ENCODE data around the gene SBNO2.
"Not testable (repeated sequence)": the region's sequence is repeated elsewhere in the genome, so short reads cannot be mapped to it uniquely, and the experiment has no call there.

The SBNO2 gene

DNA sequence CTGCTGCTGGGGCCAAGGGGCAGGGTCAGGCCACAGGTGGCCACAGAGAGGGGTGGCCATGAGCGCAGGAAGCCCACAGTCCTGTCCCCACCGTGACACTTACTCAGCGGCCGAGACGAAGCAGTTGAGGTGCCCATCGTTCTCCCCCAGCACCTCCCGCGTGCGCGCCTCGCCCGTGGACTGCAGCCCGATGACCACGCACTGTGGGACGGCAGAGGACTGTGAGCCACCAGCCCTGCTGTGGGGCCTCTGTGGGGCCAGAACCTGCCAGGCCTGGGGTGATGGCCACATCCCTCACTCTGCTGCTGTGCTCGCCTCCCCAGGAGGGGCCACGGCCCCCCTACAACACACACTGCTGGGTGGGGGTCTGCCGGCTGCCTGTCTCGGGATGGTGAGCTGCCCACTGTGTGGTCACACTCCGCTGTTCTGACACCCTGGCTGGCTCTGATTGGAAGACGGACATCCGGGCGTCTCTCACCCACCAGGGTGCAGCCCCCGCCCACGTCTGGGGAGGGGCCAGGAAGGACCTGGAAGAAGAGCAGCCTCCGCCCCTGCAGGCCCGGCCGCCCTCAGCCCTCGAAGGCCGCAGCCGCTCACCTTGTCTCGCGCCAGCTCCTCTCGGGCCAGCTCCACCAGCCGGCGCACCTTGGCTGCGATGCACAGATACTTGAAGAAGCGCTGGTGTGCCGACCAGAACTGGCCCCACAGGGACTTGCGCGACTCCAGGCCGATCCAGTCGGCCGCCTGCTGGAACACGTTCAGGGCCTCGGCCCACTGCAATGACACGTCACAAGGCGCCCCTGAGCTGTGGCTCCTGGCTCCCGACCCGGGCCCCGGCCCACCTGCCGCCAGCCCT is 57.1 kb downstream of the SBNO2 start:
- no peak overlapping the region for H3K4me3 ChIP-seq (ENCODE audit: low read depth in 1 of 2, low read length in 2 of 2)
- peaks cover 36 to 82% of the 10 kb centered on the region in 2 donors for H3K36me3 ChIP-seq (ENCODE audit: control insufficient read depth in 1 of 2, insufficient read depth in 2 of 2, low read length in 2 of 2)
- peaks cover 0 to 23% of the 10 kb centered on the region in 2 donors for H3K4me1 ChIP-seq (ENCODE audit: control insufficient read depth in 1 of 2, insufficient read depth in 2 of 2, low read length in 2 of 2)
- no peaks in the 10 kb centered on the region for H3K27me3 ChIP-seq (ENCODE audit: low read depth, low read length)
- no peaks in the 10 kb centered on the region for H3K9me3 ChIP-seq (ENCODE audit: control insufficient read depth in 1 of 2, low read length in 2 of 2)
- H3K27ac ChIP-seq (ENCODE audit: low read length): no peak overlapping the region

DNA sequence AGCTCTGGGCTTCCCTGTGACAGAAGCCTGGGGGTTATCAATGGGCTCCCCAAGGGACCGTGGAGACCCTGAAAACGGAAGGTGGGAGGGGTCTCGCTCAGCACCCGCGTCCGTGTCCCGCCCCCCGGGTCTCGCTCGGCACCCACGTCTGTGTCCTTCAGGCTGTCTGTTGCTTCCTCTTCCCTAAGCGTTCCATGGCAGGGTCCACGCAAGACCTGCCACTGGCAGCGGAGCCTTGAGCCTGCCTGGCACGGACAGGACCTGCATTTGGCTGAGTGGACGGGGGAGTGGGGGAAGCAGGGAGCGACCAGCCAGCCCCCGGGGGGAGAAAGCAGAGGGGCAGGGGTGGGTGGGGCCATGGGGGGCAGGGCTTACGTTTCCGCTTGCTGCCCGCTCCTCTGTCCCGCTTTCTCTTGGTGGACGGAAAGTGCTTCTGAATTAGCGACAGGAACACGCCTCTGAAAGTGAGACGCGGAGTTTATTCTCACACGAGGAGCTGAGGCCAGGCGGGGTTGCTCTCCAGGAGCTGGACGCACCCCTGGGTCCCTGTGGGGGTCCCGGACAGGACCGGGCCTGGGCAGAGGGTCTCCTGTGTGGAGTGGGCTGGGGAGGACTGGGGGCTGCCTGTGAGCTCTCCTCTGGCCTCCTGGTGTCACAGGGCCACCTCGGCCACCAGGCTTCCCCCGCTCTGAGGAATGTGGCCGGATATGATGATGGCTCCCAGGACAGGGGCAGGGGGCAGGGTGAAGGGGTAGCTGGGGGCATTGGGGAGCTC is 58.2 kb downstream of the SBNO2 start:
- no peak overlapping the region for H3K4me3 ChIP-seq (ENCODE audit: low read depth in 1 of 2, low read length in 2 of 2)
- H3K27me3 ChIP-seq (ENCODE audit: low read depth, low read length): no peaks in the 10 kb centered on the region
- H3K9me3 ChIP-seq (ENCODE audit: control insufficient read depth in 1 of 2, low read length in 2 of 2): no peaks in the 10 kb centered on the region
- no peak overlapping the region for H3K27ac ChIP-seq (ENCODE audit: low read length)
- peaks cover 0 to 25% of the 10 kb centered on the region in 2 donors for H3K4me1 ChIP-seq (ENCODE audit: control insufficient read depth in 1 of 2, insufficient read depth in 2 of 2, low read length in 2 of 2)
- H3K36me3 ChIP-seq (ENCODE audit: control insufficient read depth in 1 of 2, insufficient read depth in 2 of 2, low read length in 2 of 2): peaks cover 32 to 79% of the 10 kb centered on the region in 2 donors

DNA sequence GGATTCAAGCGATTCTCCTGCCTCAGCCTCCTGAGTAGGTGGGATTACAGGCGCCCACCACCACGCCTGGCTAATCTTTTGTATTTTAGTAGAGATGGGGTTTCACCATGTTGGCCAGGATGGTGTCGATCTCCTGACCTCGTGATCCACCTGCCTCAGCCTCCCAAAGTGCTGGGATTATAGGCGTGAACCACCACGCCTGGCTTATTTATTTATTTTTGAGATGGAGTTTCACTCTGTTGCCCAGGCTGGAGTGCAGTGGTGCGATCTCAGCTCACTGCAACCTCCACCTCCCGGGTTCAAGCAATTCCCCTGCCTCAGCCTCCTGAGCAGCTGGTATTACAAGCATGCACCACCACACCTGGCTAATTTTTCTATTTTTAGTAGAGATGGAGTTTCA is 59.3 kb downstream of the SBNO2 start:
- H3K36me3 ChIP-seq (ENCODE audit: control insufficient read depth in 1 of 2, insufficient read depth in 2 of 2, low read length in 2 of 2): peaks cover 28 to 80% of the 10 kb centered on the region in 2 donors
- not testable (repeated sequence) for H3K27me3 ChIP-seq (ENCODE audit: low read depth, low read length); H3K4me3 ChIP-seq (ENCODE audit: low read depth in 1 of 2, low read length in 2 of 2); H3K9me3 ChIP-seq (ENCODE audit: control insufficient read depth in 1 of 2, low read length in 2 of 2); H3K27ac ChIP-seq (ENCODE audit: low read length)
- peaks cover 0 to 25% of the 10 kb centered on the region in 2 donors for H3K4me1 ChIP-seq (ENCODE audit: control insufficient read depth in 1 of 2, insufficient read depth in 2 of 2, low read length in 2 of 2)

DNA sequence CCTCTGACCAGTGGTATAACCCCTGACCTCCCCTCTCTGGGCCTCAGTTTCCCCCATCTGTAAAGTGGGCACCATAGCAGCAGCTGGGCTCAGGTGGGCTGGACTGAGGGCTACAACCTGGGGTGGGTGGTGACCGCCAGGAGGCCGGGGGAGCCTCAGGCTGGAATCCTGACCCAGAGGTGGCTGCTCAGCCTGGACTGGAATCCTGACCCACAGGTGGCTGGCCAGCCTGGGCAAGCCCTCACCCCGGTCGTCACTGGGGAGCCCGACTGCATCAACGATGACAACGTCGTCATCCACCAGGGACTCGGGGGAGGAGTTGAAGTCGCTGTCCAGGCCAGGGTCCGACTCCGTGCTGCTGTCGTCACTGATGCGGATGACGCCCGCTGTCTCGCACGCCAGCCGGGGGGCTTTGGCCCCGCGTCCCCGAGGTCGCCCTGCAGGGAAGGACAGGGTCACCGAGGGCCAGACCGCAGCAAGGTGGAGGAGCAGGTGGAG is 60.0 kb downstream of the SBNO2 start:
- Histone ChIP-seq H3K27me3 (ENCODE audit: low read depth, low read length) (no peaks in the 10 kb centered on the region), H3K27ac (ENCODE audit: low read length) (peak overlapping the region; percentile 39), H3K4me3 (ENCODE audit: low read depth in 1 of 2, low read length in 2 of 2) (peak overlapping the region in 1 of 2 donors; percentile 35), H3K4me1 (ENCODE audit: control insufficient read depth in 1 of 2, insufficient read depth in 2 of 2, low read length in 2 of 2) (peaks cover 0 to 25% of the 10 kb centered on the region in 2 donors), H3K9me3 (ENCODE audit: control insufficient read depth in 1 of 2, low read length in 2 of 2) (no peaks in the 10 kb centered on the region), H3K36me3 (ENCODE audit: control insufficient read depth in 1 of 2, insufficient read depth in 2 of 2, low read length in 2 of 2) (peaks cover 23 to 80% of the 10 kb centered on the region in 2 donors)

DNA sequence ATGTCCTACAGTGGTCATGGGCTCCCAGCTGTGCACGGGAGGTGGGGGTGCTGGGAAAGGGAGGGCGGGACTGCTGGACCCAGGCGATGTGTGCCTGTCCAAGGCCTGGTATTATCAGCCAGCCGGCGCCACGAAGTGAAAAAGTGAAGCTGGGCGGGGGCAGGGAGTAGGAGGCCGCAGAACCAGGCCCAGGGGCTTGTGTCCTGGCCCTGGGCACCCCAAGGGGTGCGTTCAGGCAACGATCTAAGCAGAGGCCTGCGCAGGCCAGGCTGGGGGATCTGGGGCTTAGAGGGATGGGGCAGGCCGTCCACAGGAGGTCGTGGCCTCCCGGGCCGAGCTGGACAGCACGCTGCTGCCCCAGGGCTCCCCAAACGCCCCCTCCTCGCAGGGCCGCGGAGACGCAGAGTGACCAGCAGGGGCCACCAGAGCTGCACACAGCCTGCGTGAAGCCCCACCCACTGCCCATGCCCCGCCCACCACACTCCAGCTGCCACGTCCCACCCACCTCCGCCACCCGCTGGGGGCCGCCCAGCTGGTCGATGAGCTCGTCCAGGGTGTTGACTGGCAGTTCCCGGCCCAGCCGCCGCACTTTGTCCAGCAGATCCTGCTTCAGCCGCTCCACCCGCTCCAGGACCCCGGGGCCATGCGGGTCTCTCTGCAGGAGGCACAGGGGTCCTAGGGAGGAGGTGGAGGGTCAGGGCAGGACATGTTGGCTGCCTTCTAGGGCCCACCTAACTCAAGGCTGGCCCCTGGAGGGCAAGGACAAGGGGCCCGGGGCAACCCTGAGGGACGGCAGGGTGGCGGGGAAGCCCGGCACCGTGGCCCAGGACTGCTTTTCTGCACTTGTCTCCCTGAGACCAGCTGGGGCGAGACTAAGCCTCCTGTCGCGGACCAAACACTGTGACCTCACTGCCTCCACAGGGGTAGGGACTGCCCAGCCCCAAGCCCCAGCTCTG is 60.8 kb downstream of the SBNO2 start:
- H3K36me3 ChIP-seq (ENCODE audit: control insufficient read depth in 1 of 2, insufficient read depth in 2 of 2, low read length in 2 of 2): peaks cover 23 to 78% of the 10 kb centered on the region in 2 donors
- peaks cover 0 to 25% of the 10 kb centered on the region in 2 donors for H3K4me1 ChIP-seq (ENCODE audit: control insufficient read depth in 1 of 2, insufficient read depth in 2 of 2, low read length in 2 of 2)
- H3K4me3 ChIP-seq (ENCODE audit: low read depth in 1 of 2, low read length in 2 of 2): peak overlapping the region in 1 of 2 donors; percentile 35
- H3K27me3 ChIP-seq (ENCODE audit: low read depth, low read length): no peaks in the 10 kb centered on the region
- peak overlapping the region; percentile 39 for H3K27ac ChIP-seq (ENCODE audit: low read length)
- H3K9me3 ChIP-seq (ENCODE audit: control insufficient read depth in 1 of 2, low read length in 2 of 2): no peaks in the 10 kb centered on the region

DNA sequence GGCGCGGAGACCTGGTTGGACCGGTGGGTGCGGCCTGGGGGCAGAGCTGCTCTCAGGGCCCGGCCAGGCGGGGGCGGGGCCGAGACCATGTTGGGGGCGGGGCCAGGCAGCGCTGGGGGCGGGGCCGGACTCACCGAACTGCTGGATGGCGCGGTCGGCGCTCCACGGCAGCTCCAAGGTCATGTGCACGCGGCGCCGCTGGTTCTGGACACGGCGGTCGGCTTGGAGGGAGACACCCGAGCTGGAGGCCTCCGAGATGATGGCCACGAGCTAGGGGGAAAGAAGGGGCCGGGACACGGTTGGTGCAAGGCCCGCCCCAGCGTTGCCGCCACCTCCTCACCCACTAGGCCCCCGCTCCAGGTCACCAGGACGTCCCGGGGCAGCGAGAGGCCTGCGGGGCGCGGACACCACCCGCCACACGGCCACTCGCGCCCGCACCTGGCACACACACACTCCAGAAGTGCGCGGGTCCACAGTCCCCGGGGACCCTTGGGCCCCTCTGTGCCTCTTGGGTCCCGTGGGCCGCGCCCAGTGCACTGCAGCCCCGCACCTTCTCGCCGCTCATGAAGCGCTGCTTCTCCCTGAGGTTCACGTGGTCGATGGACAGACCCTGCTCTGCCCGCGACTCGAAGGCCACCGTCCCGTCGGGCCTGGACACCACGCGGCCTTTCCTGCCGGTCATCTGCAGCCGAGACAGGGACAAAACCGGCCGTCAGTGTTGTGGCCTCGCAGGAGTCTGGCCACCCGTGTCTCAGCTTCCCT is 61.6 kb downstream of the SBNO2 start:
- peaks cover 20 to 76% of the 10 kb centered on the region in 2 donors for H3K36me3 ChIP-seq (ENCODE audit: control insufficient read depth in 1 of 2, insufficient read depth in 2 of 2, low read length in 2 of 2)
- H3K27me3 ChIP-seq (ENCODE audit: low read depth, low read length): no peaks in the 10 kb centered on the region
- peak overlapping the region in 1 of 2 donors; percentile 35 for H3K4me3 ChIP-seq (ENCODE audit: low read depth in 1 of 2, low read length in 2 of 2)
- no peak overlapping the region for H3K27ac ChIP-seq (ENCODE audit: low read length)
- H3K4me1 ChIP-seq (ENCODE audit: control insufficient read depth in 1 of 2, insufficient read depth in 2 of 2, low read length in 2 of 2): peaks cover 0 to 25% of the 10 kb centered on the region in 2 donors
- no peaks in the 10 kb centered on the region for H3K9me3 ChIP-seq (ENCODE audit: control insufficient read depth in 1 of 2, low read length in 2 of 2)

DNA sequence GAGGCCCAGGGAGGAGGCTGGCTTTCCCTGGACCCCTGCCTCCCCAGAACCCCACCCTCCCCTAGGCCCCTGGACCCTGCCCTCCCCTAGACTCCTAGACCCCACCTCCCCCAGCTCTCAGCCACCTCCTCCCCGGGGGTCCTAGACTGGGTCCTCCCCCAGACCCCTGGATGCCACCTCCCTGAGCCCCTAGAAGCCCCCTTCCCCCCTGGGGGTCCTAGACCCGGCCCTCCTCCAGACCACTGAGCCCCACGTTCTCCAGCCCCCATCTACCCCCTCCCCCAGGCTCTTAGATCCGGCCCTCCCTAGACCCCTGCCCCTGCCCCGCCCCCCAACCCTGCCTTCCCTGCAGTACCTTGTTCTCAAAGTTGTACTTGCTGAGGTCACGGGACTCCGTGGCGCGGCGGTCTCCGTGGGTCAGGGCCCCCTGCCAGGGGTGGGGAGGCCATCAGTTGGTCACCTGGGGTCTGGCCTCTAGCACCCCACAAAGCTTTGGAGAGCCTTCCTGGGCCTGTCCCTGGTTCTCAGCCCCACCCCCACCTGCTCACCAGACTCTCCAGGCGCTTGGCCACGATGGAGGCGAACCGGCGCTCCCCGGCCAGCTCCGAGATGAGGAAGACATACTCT is 62.3 kb downstream of the SBNO2 start:
- Histone ChIP-seq H3K9me3 (ENCODE audit: control insufficient read depth in 1 of 2, low read length in 2 of 2) (no peaks in the 10 kb centered on the region), H3K4me1 (ENCODE audit: control insufficient read depth in 1 of 2, insufficient read depth in 2 of 2, low read length in 2 of 2) (peaks cover 0 to 26% of the 10 kb centered on the region in 2 donors), H3K36me3 (ENCODE audit: control insufficient read depth in 1 of 2, insufficient read depth in 2 of 2, low read length in 2 of 2) (peaks cover 20 to 76% of the 10 kb centered on the region in 2 donors), H3K4me3 (ENCODE audit: low read depth in 1 of 2, low read length in 2 of 2) (no peak overlapping the region), H3K27me3 (ENCODE audit: low read depth, low read length) (no peaks in the 10 kb centered on the region), H3K27ac (ENCODE audit: low read length) (no peak overlapping the region)

DNA sequence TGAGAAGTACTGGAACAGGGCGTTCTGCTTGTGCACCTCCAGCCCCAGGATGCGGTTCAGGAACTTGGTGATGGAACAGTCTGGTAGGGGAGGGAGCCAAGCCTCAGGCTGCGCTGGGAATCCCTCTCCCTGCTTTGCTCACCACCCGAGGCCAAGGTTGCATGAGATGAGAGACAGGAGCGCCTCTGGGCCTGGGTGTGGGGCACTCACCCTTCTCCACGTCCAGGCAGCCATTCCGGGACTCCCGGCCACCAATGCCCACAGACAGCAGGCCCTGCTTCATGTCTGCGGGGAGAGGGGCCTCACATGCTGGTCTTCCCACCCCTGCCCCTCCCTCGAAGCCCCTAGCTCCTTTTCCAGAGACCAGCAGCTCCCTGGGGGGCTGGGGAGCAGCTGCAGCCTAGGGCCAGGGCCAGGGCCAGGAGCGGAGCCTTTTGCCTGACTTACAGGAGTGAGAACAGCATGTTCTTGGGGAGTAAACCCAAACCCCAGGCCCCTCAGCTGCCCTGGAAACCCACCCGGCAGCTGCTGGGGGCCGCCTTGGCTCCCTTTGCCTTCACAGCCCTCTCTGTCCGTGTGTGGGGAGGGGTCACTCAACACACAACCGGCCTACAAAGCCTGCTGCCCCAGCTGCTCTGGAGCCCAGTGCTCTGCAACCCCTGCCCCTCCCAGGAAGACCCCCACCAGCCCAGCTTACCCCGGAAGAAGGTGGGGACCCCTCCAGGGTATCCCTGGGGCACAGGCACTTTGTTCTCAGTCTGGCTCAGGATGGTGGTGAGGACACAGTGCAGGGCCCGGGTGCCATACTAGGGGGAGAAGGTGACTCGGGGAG is 63.0 kb downstream of the SBNO2 start:
- Histone ChIP-seq H3K4me1 (ENCODE audit: control insufficient read depth in 1 of 2, insufficient read depth in 2 of 2, low read length in 2 of 2) (peaks cover 0 to 32% of the 10 kb centered on the region in 2 donors), H3K4me3 (ENCODE audit: low read depth in 1 of 2, low read length in 2 of 2) (no peak overlapping the region), H3K9me3 (ENCODE audit: control insufficient read depth in 1 of 2, low read length in 2 of 2) (no peaks in the 10 kb centered on the region), H3K27ac (ENCODE audit: low read length) (no peak overlapping the region), H3K27me3 (ENCODE audit: low read depth, low read length) (no peaks in the 10 kb centered on the region), H3K36me3 (ENCODE audit: control insufficient read depth in 1 of 2, insufficient read depth in 2 of 2, low read length in 2 of 2) (peaks cover 15 to 76% of the 10 kb centered on the region in 2 donors)
